K562 (cell line): ENCODE measurements around the gene PLEKHM3. TPM values are rescaled to one million over a fixed set of nuclear protein-coding genes. Genes with fewer than 3 reads are reported as not detected.
A peak's percentile ranks its signal among the peaks of the same experiment; 100 is the strongest.

ENCODE experiments used
- ARNT ChIP-seq, 2 experiments: fragments of 450-650 bp; IDR thresholded peaks; 2 replicates each; pipeline ENCODE4 v1.6.1; 2016; ENCODE audit warnings: mild to moderate bottlenecking in 1 of 2
- BCOR ChIP-seq: fragments of 450-650 bp; IDR thresholded peaks from 2 replicates; pipeline ENCODE4 v1.6.1; 2016
- CREB1 ChIP-seq, 2 experiments: sonication (generic) in 1 of 2; formaldehyde crosslinking in 1 of 2; IDR thresholded peaks; 2 replicates each; pipeline versions ENCODE4 v1.6.1 to v1.8.0; 2012 to 2022; ENCODE audit warnings: inconsistent platforms in 1 of 2, mild to moderate bottlenecking in 1 of 2, missing genetic modification reagents in 1 of 2, moderate library complexity in 1 of 2
- CTBP1 ChIP-seq: fragments of 450-650 bp; IDR thresholded peaks from 2 replicates; pipeline ENCODE4 v1.6.1; 2016; ENCODE audit warnings: borderline replicate concordance
- ETS1 ChIP-seq: conservative IDR thresholded peaks from 2 replicates; pipeline ENCODE4 v1.6.1; 2011; ENCODE audit warnings: low read depth, mild to moderate bottlenecking, low read length; ENCODE audit not compliant: control insufficient read depth
- MYNN ChIP-seq, 2 experiments: sonication (generic); formaldehyde crosslinking in 1 of 2; IDR thresholded peaks; 2 replicates each; pipeline versions ENCODE4 v1.5.0 to v1.6.1; 2016 to 2020; ENCODE audit warnings: antibody characterized with exemption in 1 of 2, missing genetic modification reagents in 1 of 2
- NELFE ChIP-seq: IDR thresholded peaks from 2 replicates; pipeline ENCODE4 v1.6.1; 2011; ENCODE audit warnings: mild to moderate bottlenecking; ENCODE audit not compliant: insufficient read depth, insufficient read length
- NR3C1 ChIP-seq: sonication (generic); formaldehyde crosslinking; IDR thresholded peaks from 2 replicates; pipeline ENCODE4 v1.8.1; 2022; ENCODE audit warnings: missing genetic modification reagents
- PHTF2 ChIP-seq: fragments of 250-450 bp; sonication (Bioruptor Pico); IDR thresholded peaks from 2 replicates; pipeline ENCODE4 v1.5.0; 2021; ENCODE audit warnings: mild to moderate bottlenecking
- PML ChIP-seq: IDR thresholded peaks from 2 replicates; pipeline ENCODE4 v1.6.1; 2012; ENCODE audit warnings: low read length, inconsistent platforms
- SMAD3 ChIP-seq: fragments of 450-650 bp; formaldehyde crosslinking; conservative IDR thresholded peaks from 2 replicates; pipeline ENCODE4 v1.4.0; 2020; ENCODE audit warnings: mild to moderate bottlenecking
- SMC3 ChIP-seq: conservative IDR thresholded peaks from 2 replicates; pipeline ENCODE4 v1.6.1; 2011; ENCODE audit warnings: low read depth, low read length, improper control_type of control experiment; ENCODE audit not compliant: insufficient read depth
- SNAPC5 ChIP-seq: fragments of 250-450 bp; sonication (Bioruptor Pico); IDR thresholded peaks from 2 replicates; pipeline ENCODE4 v1.8.0; 2021; ENCODE audit warnings: moderate library complexity, mild to moderate bottlenecking, inconsistent platforms
- SP1 ChIP-seq: sonication (generic); formaldehyde crosslinking; IDR thresholded peaks from 2 replicates; pipeline ENCODE4 v1.8.1; 2022; ENCODE audit warnings: mild to moderate bottlenecking, missing genetic modification reagents
- TAF15 ChIP-seq: fragments of 200-400 bp; formaldehyde crosslinking; IDR thresholded peaks from 2 replicates; pipeline ENCODE4 v1.6.1; 2017; ENCODE audit warnings: mild to moderate bottlenecking, low read depth, low read length, moderate library complexity
- TBP ChIP-seq: optimal IDR thresholded peaks from 2 replicates; pipeline ENCODE3; 2011; ENCODE audit warnings: low read depth, low read length, improper control_type of control experiment
- TCF7L2 ChIP-seq: fragments of 150-350 bp; IDR thresholded peaks from 2 replicates; pipeline ENCODE4 v1.6.1; 2016; ENCODE audit warnings: low read depth, mild to moderate bottlenecking, low read length, moderate library complexity
- ZBTB40 ChIP-seq, 2 experiments: fragments of 450-650 bp in 1 of 2; sonication (generic) in 1 of 2; formaldehyde crosslinking in 1 of 2; IDR thresholded peaks; 2 replicates each; pipeline versions ENCODE4 v1.7.1 to v1.9.0; 2016 to 2022; ENCODE audit warnings: inconsistent platforms in 1 of 2, mild to moderate bottlenecking in 1 of 2, missing genetic modification reagents in 1 of 2
- ZNF644 ChIP-seq: fragments of 200-800 bp; sonication (Bioruptor generic); IDR thresholded peaks from 2 replicates; pipeline ENCODE4 v1.6.1; 2016; ENCODE audit warnings: low read depth, missing genetic modification characterization, missing compliant biosample characterization
- ZNF717 ChIP-seq: fragments of 250-450 bp; sonication (Bioruptor Pico); IDR thresholded peaks from 2 replicates; pipeline ENCODE4 v1.5.0; 2021
- polyA plus RNA-seq, 8 experiments: library from polyadenylated mRNA; depleted of rRNA in 4 of 8; stranded (reverse) in 5 of 8; unstranded in 3 of 8; fragments of >200 nt; fragmentation: Nextera tagmentation in 2 of 8; fragmentation: Illumina TruSeq in 1 of 8; extraction: Ambion mirVana in 2 of 8; extraction: Trizol in 1 of 8; gene quantifications; 2 replicates each; pipeline versions ENCODE4 v1.2.1 to v1.2.3, GENCODE V29; 2011 to 2014; ENCODE audit warnings: inconsistent platforms in 1 of 8, missing spikeins in 1 of 8
- total RNA-seq, 7 experiments: library from RNA; depleted of rRNA in 6 of 7; stranded (reverse); fragments of >200 nt in 6 of 7; fragmentation: Illumina TruSeq in 2 of 7; extraction: Trizol in 2 of 7; gene quantifications; 2 replicates each; pipeline versions ENCODE4 v1.2.1 to v1.2.3, GENCODE V29; 2011 to 2021; ENCODE audit warnings: low replicate concordance in 1 of 7

PLEKHM3 gene
- total and polyA plus RNA-seq, 9 of the 15 experiments (the other 6 are each of a cell fraction or from before 2014, with no cell fraction given), result 0.24 to 1.6 (median 1.0) TPM

- no peak for TF ChIP-seq ZBTB40 (IDR thresholded peaks at IDR 0.05)
- no peak for TF ChIP-seq ZBTB40 (CRISPR knock-in tag; IDR thresholded peaks at IDR 0.05)
- TF ChIP-seq ZNF644 (tag), result no peak
- peak; percentile 63; the same call in 1 of the 2 replicates for TF ChIP-seq CREB1 (IDR thresholded peaks at IDR 0.05)
- 0 out of 2 replicates have a peak, but pooled peaks have one; percentile 14 for TF ChIP-seq CREB1 (CRISPR knock-in tag; IDR thresholded peaks at IDR 0.05)
- TF ChIP-seq ARNT (IDR thresholded peaks at IDR 0.05), result 0 out of 4 replicates have a peak, but pooled peaks of 1 of the 2 experiments have one; percentile 39
- TF ChIP-seq PHTF2 (CRISPR knock-in tag), result no peak
- TF ChIP-seq ETS1, result peak; percentile 48; the same call in 1 of the 2 replicates
- TF ChIP-seq BCOR, result peak; percentile 17; the same call in 1 of the 2 replicates
- no peak for TF ChIP-seq SNAPC5 (CRISPR knock-in tag)
- TF ChIP-seq SMAD3, result no peak
- TF ChIP-seq TAF15, result no peak
- TF ChIP-seq SMC3, result no peak
- no peak for TF ChIP-seq NELFE
- no peak for TF ChIP-seq TCF7L2
- TF ChIP-seq SP1, result no peak
- TF ChIP-seq PML, result peak; percentile 90
- TF ChIP-seq CTBP1, result peak; percentile 94
- no peak for TF ChIP-seq NR3C1
- TF ChIP-seq ZNF717, result no peak
- TF ChIP-seq MYNN (IDR thresholded peaks at IDR 0.05), result no peak
- TF ChIP-seq MYNN (CRISPR knock-in tag; IDR thresholded peaks at IDR 0.05), result no peak
- no peak for TF ChIP-seq TBP
These were observed 65.2 kb downstream of the PLEKHM3 start (continued) for GRCh38 chr2:207960090-207960489.
